Adipose tissue (tissue), 3 donors: Measurements from ENCODE around the gene TRERF1. TPM values are rescaled to one million over a fixed set of nuclear protein-coding genes. Genes with fewer than 3 reads are reported as not detected.
"Not testable (repeated sequence)": the region's sequence is repeated elsewhere in the genome, so short reads cannot be mapped to it uniquely, and the experiment has no call there.

ENCODE experiments used
- H3K27ac ChIP-seq: one replicate; pipeline ENCODE4 v1.5.1; 2013; ENCODE audit warnings: low read depth, low read length
- WGBS, 3 donors: extraction: QIAGEN DNeasy Blood & Tissue Kit; methylation state at CpG; one replicate each; pipeline ENCODE4 v1.1.7; 2013; 5-methylcytosine and 5-hydroxymethylcytosine counted together
- polyA plus RNA-seq, 3 donors: library from polyadenylated mRNA; stranded (reverse); fragments of 200-250 nt; gene quantifications; one replicate each; pipeline ENCODE4 v1.2.3, GENCODE V29; 2013
- donor health status: healthy with polysubstance abuse.
- donor health status: Bipolar disorder and iron deficiency.
- donor health status: healthy.

Gene TRERF1, protein sequence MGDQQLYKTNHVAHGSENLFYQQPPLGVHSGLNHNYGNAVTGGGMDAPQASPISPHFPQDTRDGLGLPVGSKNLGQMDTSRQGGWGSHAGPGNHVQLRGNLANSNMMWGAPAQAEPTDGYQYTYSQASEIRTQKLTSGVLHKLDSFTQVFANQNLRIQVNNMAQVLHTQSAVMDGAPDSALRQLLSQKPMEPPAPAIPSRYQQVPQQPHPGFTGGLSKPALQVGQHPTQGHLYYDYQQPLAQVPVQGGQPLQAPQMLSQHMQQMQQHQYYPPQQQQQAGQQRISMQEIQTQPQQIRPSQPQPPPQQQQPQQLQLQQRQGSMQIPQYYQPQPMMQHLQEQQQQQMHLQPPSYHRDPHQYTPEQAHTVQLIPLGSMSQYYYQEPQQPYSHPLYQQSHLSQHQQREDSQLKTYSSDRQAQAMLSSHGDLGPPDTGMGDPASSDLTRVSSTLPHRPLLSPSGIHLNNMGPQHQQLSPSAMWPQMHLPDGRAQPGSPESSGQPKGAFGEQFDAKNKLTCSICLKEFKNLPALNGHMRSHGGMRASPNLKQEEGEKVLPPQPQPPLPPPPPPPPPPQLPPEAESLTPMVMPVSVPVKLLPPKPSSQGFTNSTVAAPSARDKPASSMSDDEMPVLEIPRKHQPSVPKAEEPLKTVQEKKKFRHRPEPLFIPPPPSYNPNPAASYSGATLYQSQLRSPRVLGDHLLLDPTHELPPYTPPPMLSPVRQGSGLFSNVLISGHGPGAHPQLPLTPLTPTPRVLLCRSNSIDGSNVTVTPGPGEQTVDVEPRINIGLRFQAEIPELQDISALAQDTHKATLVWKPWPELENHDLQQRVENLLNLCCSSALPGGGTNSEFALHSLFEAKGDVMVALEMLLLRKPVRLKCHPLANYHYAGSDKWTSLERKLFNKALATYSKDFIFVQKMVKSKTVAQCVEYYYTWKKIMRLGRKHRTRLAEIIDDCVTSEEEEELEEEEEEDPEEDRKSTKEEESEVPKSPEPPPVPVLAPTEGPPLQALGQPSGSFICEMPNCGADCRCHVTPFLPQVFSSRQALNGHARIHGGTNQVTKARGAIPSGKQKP (N-terminal part only)
- polyA plus RNA-seq = 1 to 10 TPM in 2 of 3 donors, under 1 TPM in 1; 0.91 to 3.4 (median 1.3) TPM

- WGBS, 3 donors = 0 to 1% (median 1%) methylated on average over 36 of the region's 36 CpGs
- no peak within 1 kb of the TSS for H3K27ac ChIP-seq
These were observed at the start of gene TRERF1 for GRCh38 chr6:42451333-42452170. Gene TRERF1, minus strand, starts transcription at chr6:42451926. Its CDS starts 182,336 bp downstream, at chr6:42269590.

GRCh38 chr6:42498473-42499128, 46.9 kb upstream of the TRERF1 start:
- WGBS, 3 donors = 79 to 85% (median 80%) methylated on average over 7 of the region's 7 CpGs
- H3K27ac ChIP-seq = no peak overlapping the region

DNA sequence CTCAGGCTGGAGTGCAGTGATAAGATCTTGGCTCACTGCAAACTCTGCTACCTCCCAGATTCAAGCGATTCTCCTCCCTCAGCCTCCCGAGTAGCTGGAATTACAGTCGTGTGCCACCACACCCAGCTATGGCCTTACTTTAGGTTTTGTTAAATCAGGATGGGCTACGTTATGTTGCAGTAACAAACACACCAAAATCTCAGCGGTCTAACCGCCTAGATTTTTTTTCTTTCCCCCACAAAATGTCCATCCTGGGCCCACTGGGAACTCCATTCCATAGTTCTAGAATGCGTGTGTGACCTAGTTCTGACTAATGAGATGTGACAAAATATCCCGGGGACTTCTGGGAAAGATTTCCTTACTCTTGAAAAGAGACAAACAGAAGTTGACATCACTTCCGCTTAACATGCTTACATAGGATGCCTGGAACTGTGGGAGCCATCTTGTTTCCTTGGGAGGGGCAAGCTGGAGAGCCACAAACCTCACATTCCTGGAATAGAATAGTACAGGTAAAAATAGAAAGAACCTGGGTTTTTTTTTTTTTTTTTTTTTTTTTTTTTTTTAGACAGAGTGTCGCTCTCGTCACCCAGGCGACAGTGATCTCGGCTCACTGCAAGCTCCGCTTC, 42.3 kb upstream of the TRERF1 start:
- H3K27ac ChIP-seq = no peak overlapping the region
- 90 to 93% (median 92%) methylated on average over 14 of the region's 14 CpGs for WGBS, 3 donors

DNA sequence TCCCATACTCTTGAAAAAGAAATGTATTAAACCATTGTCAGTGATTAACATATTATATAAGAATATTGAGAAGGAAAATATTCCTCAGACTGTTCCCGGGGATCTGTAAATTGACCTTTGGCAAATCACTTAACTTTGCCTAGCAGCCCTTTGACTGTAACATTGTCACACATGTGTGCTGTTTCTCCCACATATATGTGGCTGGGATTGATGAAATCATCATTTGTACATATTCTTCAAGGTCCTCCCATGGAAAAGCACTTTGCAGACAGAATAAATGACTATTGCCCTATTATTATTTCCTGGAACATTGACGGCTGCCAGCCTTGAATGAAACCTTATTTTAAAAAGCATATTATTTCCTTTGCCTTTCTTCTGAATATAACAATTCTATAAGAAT, 36.4 kb upstream of the TRERF1 start:
- no peak overlapping the region for H3K27ac ChIP-seq
- WGBS, 3 donors = 47 to 90% (median 76%) methylated on average over 2 of the region's 2 CpGs

DNA sequence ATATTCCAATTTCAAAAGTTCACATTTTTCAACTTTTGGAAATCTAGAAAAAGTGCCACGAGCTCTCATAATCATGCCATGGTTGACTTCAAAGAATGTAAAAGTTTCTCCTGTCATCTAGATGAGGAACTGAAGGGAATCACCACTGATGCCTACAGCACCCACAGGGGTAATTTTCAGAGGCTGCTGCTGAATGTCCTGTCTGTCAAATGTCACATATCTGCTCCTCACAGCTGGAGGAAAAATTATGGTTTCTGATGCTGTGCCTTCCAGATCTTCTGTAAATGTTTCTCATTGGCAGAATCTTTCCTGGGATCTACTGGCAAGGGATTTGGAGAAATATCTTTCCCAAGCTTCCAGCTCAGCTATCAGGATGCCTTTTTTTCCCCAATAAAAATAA, 32.5 kb upstream of the TRERF1 start:
- no peak overlapping the region for H3K27ac ChIP-seq

GRCh38 chr6:42482174-42482573, 30.4 kb upstream of the TRERF1 start:
- WGBS, 3 donors = 37 to 77% (median 57%) methylated on average over 1 of the region's 1 CpG
- no peak overlapping the region for H3K27ac ChIP-seq

More for the DNA sequence above, 32.5 kb upstream of the TRERF1 start:
- 84 to 94% (median 87%) methylated on average over 1 of the region's 1 CpG for WGBS, 3 donors

DNA sequence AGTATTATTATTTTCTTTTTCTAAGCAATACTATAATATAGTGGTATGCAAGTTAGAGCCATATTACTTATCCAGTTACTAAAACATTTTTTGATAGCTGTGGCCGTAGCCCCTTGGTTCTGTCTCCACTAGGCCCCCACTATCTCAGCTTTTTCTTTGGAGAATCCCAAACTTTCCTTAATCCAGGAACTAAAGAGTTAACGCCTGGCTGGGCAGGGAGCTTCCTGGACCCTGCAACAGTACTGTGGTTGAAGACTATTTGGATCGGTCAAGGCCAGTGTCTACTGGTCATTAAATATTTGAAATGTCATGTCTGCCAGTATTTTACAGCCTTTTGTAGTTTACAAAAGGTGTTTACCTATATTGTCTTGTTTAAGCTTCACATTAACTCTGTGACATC, 20.0 kb upstream of the TRERF1 start:
- no peak overlapping the region for H3K27ac ChIP-seq
- WGBS, 3 donors = 52 to 66% (median 66%) methylated on average over 3 of the region's 3 CpGs

DNA sequence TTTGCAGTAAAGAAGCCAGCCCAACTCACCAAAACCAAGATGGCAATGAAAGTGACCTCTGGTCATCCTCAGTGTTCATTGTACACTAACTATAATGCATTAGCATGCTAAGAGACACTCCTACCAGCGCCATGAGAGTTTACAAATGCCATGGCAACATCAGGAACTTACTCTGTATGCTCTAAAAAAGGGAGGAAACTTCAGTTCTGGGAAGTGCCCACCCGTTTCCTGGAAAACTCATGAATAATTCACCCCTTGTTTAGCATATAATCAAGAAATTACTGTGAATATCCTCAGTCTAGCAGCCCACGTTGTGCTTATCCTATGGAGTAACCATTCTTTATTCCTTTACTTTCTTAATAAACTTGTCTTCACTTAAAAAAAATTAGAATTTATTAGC, 19.4 kb upstream of the TRERF1 start:
- no peak overlapping the region for H3K27ac ChIP-seq
- WGBS, 3 donors = 76 to 79% (median 77%) methylated on average over 3 of the region's 3 CpGs

GRCh38 chr6:42468273-42468672, 16.5 kb upstream of the TRERF1 start:
- 97 to 100% (median 98%) methylated on average over 1 of the region's 1 CpG for WGBS, 3 donors
- H3K27ac ChIP-seq = no peak overlapping the region

- no peak overlapping the region for H3K27ac ChIP-seq
- WGBS, 3 donors = 70 to 87% (median 76%) methylated on average over 1 of the region's 1 CpG
These were observed 15.9 kb upstream of the TRERF1 start for GRCh38 chr6:42467651-42468050.

GRCh38 chr6:42466470-42466869, 14.7 kb upstream of the TRERF1 start:
- H3K27ac ChIP-seq = not testable (repeated sequence)
- 88 to 97% (median 96%) methylated on average over 14 to 19 of the region's 28 CpGs for WGBS, 3 donors

GRCh38 chr6:42462474-42462972, 10.8 kb upstream of the TRERF1 start:
- no peak overlapping the region for H3K27ac ChIP-seq
- 89 to 97% (median 93%) methylated on average over 5 to 6 of the region's 6 CpGs for WGBS, 3 donors

DNA sequence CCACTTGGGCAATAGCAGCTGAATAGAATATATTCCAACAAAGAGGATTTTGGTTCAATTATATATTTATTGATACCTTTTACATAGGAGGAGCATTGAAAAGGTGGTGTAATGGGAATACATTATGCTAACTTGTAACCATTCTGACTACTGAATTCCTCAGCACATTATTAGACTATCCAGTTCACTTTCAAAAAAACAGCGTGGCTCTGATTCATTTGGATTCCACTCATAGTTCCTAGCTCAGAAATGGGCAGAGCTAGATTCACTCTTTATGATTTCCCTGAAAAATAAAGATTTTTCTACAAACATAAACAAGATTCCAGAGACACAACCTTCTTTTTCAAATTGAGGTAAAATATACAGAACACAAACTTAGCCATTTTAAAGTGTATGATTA, 9.2 kb upstream of the TRERF1 start:
- 77 to 88% (median 84%) methylated on average over 1 of the region's 1 CpG for WGBS, 3 donors
- H3K27ac ChIP-seq = no peak overlapping the region

DNA sequence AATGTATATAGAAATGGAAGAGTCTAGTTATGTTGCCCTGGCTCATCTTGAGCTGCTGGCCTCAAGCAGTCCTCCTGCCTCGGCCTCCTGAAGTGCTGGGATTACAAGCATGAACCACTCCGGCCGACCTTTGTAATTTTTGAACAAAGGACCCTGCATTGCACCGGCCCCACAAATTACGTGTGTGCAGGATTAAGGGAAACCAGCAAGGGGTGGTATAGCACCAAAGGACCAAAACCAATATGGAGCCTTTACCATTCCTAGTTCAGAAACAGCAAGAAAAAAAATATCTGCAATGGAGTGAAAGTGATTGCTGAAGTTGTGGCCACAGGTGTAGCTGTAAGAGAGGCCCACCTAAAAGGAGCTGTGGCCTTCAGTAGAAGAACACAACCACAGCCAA, 8.2 kb upstream of the TRERF1 start:
- 93 to 98% (median 94%) methylated on average over 5 of the region's 5 CpGs for WGBS, 3 donors
- H3K27ac ChIP-seq = no peak overlapping the region

- WGBS, 3 donors = 11 to 31% (median 22%) methylated on average over 11 of the region's 11 CpGs
- H3K27ac ChIP-seq = no peak overlapping the region
These were observed 2.7 kb upstream of the TRERF1 start for GRCh38 chr6:42454428-42454791.

DNA sequence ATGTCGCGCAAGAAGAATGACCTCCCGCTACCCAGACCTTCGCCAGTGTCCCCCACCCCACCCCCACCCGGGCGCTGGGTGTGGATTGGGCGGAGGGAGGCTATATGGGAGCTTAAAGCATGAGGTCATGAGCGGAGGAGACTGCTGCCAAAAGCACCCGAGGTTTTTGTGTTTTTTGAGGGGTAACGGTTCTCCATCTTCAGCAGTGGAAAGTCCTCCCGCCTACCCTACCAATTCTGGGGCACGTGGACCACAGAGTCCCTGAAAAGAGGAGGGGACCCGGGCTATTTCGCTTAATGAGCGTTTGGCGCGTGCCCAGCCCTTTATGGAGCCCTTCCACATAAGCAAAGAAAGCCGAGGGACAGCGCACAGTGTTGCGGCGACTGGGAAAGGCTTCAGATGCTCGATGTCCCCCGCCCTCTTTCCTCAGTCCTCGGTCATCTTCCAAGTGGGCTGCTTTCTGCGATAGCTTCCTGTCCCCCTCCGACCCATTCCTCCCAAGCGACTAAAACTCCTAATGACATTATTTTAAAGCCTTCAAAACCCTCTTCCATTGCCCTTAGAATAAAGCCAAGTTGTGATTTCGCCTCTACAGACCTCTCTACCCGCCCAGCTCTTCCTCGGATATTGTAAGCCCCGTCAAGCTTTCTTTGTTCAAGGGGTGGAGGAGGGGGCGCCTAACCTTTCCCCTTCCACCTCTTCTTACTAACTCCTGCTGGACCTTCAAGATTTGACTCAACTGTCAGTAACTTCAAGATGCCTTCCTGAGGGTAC, 2.1 kb upstream of the TRERF1 start:
- H3K27ac ChIP-seq = no peak overlapping the region
- 2 to 3% (median 3%) methylated on average over 32 of the region's 32 CpGs for WGBS, 3 donors
